ENCODE measurements around the gene CROCC2.

DNA sequence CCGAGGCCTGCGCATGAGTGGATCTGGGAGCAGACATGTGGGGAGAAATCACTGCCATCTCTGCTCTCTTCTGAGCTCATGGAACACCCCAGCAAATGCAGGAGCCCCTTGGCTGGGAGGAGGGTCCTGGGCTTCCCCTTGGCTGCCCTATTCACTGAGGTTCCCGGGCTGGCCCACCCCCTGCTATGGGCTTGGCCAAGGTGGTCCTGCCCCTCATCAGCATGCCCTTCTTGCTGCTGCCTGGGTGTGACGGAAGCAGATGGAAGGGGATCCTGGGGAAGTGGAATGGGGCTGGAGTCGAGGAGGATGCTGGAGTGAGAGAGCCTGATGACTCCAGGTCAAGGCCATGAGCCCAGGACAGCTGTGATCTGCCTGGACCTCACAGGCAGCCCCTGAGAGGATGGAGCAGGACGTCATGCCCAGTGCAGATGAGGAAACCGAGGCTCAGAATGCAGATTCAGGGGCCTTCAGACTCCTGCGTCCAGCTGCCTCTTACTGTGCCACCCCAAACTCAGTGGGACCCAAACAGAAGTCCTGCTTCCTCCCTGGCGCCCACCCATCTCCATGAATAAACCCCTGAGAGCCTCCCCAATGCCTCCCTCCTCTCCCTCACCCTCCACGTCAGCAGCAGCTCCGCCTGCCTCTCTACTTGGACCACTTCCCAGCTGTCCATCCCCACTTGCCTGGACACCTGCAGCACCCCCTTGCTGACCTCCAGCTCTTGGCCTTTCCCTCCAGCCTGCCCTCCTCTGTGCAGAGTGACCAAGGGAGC, 96.3 kb downstream of the CROCC2 start:
- TF ChIP-seq CTBP1 (IDR thresholded peaks at IDR 0.05; ENCODE audit: borderline replicate concordance) (no peak), ELF4 (IDR thresholded peaks at IDR 0.05) (no peak), BHLHE40 (IDR thresholded peaks at IDR 0.05; ENCODE audit: borderline replicate concordance) (no peak), SP1 (IDR thresholded peaks at IDR 0.05) (no peak), FOXA1 (IDR thresholded peaks at IDR 0.05) (no peak), TARDBP (IDR thresholded peaks at IDR 0.05) (no peak), NFRKB (IDR thresholded peaks at IDR 0.05) (no peak), ZNF384 (IDR thresholded peaks at IDR 0.05) (no peak), ARNT (IDR thresholded peaks at IDR 0.05) (no peak), FOXK2 (IDR thresholded peaks at IDR 0.05) (no peak)
